Body of pancreas (tissue), 4 donors: ENCODE data around the gene FGR. TPM values are rescaled to one million over a fixed set of nuclear protein-coding genes. Genes with fewer than 3 reads are reported as not detected.

Experiments
- ATAC-seq: fragments of 150-250 bp; one replicate; pipeline ENCODE4 v1.9.1; 2016
- DNase-seq, 4 donors: peaks; one replicate each; pipeline ENCODE4 v3.0.0-alpha.2; 2019
- H3K27ac ChIP-seq, 4 donors: fragments of 200-600 bp; sonication (generic); 1 replicate in 3 of 4; 2 replicates in 1 of 4; pipeline versions ENCODE4 v1.5.1 to v1.6.1; 2016 to 2019; ENCODE audit warnings: mild to moderate bottlenecking in 1 of 4, mixed read lengths in 1 of 4, moderate library complexity in 1 of 4
- H3K27me3 ChIP-seq, 2 donors: fragments of 200-600 bp; sonication (generic); one replicate each; pipeline ENCODE4 v1.6.0; 2016; ENCODE audit warnings: mild to moderate bottlenecking in 1 of 2
- H3K36me3 ChIP-seq, 2 donors: fragments of 200-600 bp; sonication (generic); replicated peaks in 1 of 2; 2 replicates each; pipeline ENCODE4 v1.5.1; 2016; ENCODE audit warnings: low read depth in 2 of 2; ENCODE audit not compliant: insufficient read depth in 1 of 2
- H3K4me1 ChIP-seq: fragments of 200-600 bp; sonication (generic); one replicate; pipeline ENCODE4 v1.6.0; 2016
- H3K4me3 ChIP-seq, 2 donors: fragments of 200-600 bp; sonication (generic); 1 replicate in 1 of 2; 2 replicates in 1 of 2; pipeline ENCODE4 v1.5.1; 2016 to 2019
- H3K9me3 ChIP-seq, 3 donors: fragments of 200-600 bp; sonication (generic); 1 replicate in 2 of 3; 2 replicates in 1 of 3; pipeline ENCODE4 v1.5.1; 2016
- CTCF ChIP-seq, 7 experiments: fragments of 450-650 bp in 4 of 7; fragments of 200-600 bp in 3 of 7; sonication (generic) in 3 of 7; IDR thresholded peaks; one replicate each; pipeline ENCODE4 v1.5.1; 2016 to 2019; ENCODE audit warnings: antibody characterized with exemption in 7 of 7
- POLR2A ChIP-seq, 3 donors: fragments of 450-650 bp; IDR thresholded peaks; one replicate each; pipeline ENCODE4 v1.6.1; 2016; ENCODE audit warnings: antibody characterized with exemption in 3 of 3, mild to moderate bottlenecking in 2 of 3
- WGBS, 2 donors: methylation state at CpG; one replicate each; pipeline ENCODE4 v1.1.5; 2017; 5-methylcytosine and 5-hydroxymethylcytosine counted together
- intact Hi-C: fragments of 100-400 bp; cut with DNase I; formaldehyde crosslinking; loops from one replicate; pipeline ENCODE4 v1.15.1; 2023
- total RNA-seq, 2 donors: library from RNA; depleted of rRNA; stranded (reverse); fragments of >200 nt; gene quantifications; one replicate each; pipeline ENCODE4 v1.1.0, GENCODE V29; 2016

Gene FGR
- total RNA-seq, 2 donors from 2014 or later, result 3.0 to 5.4 TPM

GRCh38 chr1:27566462-27567145 is 68.4 kb downstream of the FGR start:
- intact Hi-C loops, result no loop called here
- DNase-seq, result no peak
- Histone ChIP-seq H3K4me1 (peaks cover 100% of the 10 kb centered on the region), H3K27ac (peak overlapping the region in 2 of 4 donors; percentile 10 to 88), H3K27me3 (no peaks in the 10 kb centered on the region), H3K36me3 (no peaks in the 10 kb centered on the region), H3K4me3 (no peak overlapping the region), H3K9me3 (no peaks in the 10 kb centered on the region)
- no peak for TF ChIP-seq CTCF (IDR thresholded peaks at IDR 0.05)
- no peak for TF ChIP-seq POLR2A (IDR thresholded peaks at IDR 0.05)
- ATAC-seq, result no peak
- WGBS, 2 donors, result 71 to 73% methylated on average over 10 to 13 of the region's 13 CpGs

- no peaks in the 10 kb centered on the region for H3K27me3 ChIP-seq
- DNase-seq (peak in 3 of 4 donors; percentile 21 to 64 (median 53)), ATAC-seq (no peak)
- WGBS, 2 donors, result 73 to 91% methylated on average over 11 to 26 of the region's 26 CpGs
- no peaks in the 10 kb centered on the region for H3K36me3 ChIP-seq
- intact Hi-C loops, result no loop called here
- H3K4me3 ChIP-seq, result no peak overlapping the region
- TF ChIP-seq CTCF (IDR thresholded peaks at IDR 0.05) (no peak), POLR2A (IDR thresholded peaks at IDR 0.05) (peak in 1 of 3 donors; percentile 13)
- peak overlapping the region; percentile 88 to 95 (median 91) for H3K27ac ChIP-seq
- no peaks in the 10 kb centered on the region for H3K9me3 ChIP-seq
- peaks cover 93% of the 10 kb centered on the region for H3K4me1 ChIP-seq
Observed at GRCh38 chr1:27564710-27565649, 70.0 kb downstream of the FGR start.

- peak overlapping the region; percentile 88 to 95 (median 91) for H3K27ac ChIP-seq
- H3K27me3 ChIP-seq, result no peaks in the 10 kb centered on the region
- peak; percentile 37 to 53 (median 49) for TF ChIP-seq POLR2A (IDR thresholded peaks at IDR 0.05)
- no peak for TF ChIP-seq CTCF (IDR thresholded peaks at IDR 0.05)
- DNase-seq (peak; percentile 90 to 96 (median 94)), ATAC-seq (peak; percentile 77)
- H3K36me3 ChIP-seq, result no peaks in the 10 kb centered on the region
- no peaks in the 10 kb centered on the region for H3K9me3 ChIP-seq
- WGBS, 2 donors, result 24 to 27% methylated on average over 7 to 10 of the region's 10 CpGs
- peaks cover 81% of the 10 kb centered on the region for H3K4me1 ChIP-seq
- H3K4me3 ChIP-seq, result no peak overlapping the region
- intact Hi-C loops, result no loop called here
Observed at GRCh38 chr1:27563591-27564471, 71.2 kb downstream of the FGR start.

- H3K4me1 ChIP-seq, result peaks cover 75% of the 10 kb centered on the region
- ATAC-seq (no peak), DNase-seq (no peak)
- H3K27me3 ChIP-seq, result no peaks in the 10 kb centered on the region
- peak overlapping the region; percentile 88 to 95 (median 91) for H3K27ac ChIP-seq
- no peak overlapping the region for H3K4me3 ChIP-seq
- no peaks in the 10 kb centered on the region for H3K9me3 ChIP-seq
- TF ChIP-seq CTCF (IDR thresholded peaks at IDR 0.05) (no peak), POLR2A (IDR thresholded peaks at IDR 0.05) (no peak)
- 20 to 34% methylated on average over 1 to 4 of the region's 4 CpGs for WGBS, 2 donors
- no peaks in the 10 kb centered on the region for H3K36me3 ChIP-seq
- intact Hi-C loops, result no loop called here
Observed at GRCh38 chr1:27563341-27563590, 71.7 kb downstream of the FGR start.
